IPS DF 19.7 (cell line): ENCODE data around the gene IGFBPL1.
"Not testable (repeated sequence)": the region's sequence is repeated elsewhere in the genome, so short reads cannot be mapped to it uniquely, and the experiment has no call there.

Experiments
- DNase-seq: peaks from one replicate; pipeline ENCODE4 v3.0.0-alpha.2; 2013; ENCODE audit warnings: low read depth, low spot score

IGFBPL1 gene

GRCh38 chr9:38380230-38380871 lies 43.9 kb downstream of the IGFBPL1 start:
- no peak for DNase-seq

- not testable (repeated sequence) for DNase-seq
Measured at GRCh38 chr9:38377336-38378083, 46.7 kb downstream of the IGFBPL1 start.

GRCh38 chr9:38376021-38376670 lies 48.1 kb downstream of the IGFBPL1 start:
- DNase-seq: no peak

GRCh38 chr9:38375572-38375963 lies 48.7 kb downstream of the IGFBPL1 start:
- no peak for DNase-seq

GRCh38 chr9:38374847-38375571 lies 49.2 kb downstream of the IGFBPL1 start:
- no peak for DNase-seq

- DNase-seq: no peak
Measured at GRCh38 chr9:38373679-38374078, 50.6 kb downstream of the IGFBPL1 start.

GRCh38 chr9:38372762-38373619 lies 51.3 kb downstream of the IGFBPL1 start:
- DNase-seq: no peak

- no peak for DNase-seq
Measured at GRCh38 chr9:38371495-38371894, 52.8 kb downstream of the IGFBPL1 start.

- DNase-seq: no peak
Measured at GRCh38 chr9:38370176-38370575, 54.1 kb downstream of the IGFBPL1 start.

GRCh38 chr9:38368731-38369130 lies 55.5 kb downstream of the IGFBPL1 start:
- DNase-seq: no peak

GRCh38 chr9:38367898-38368297 lies 56.4 kb downstream of the IGFBPL1 start:
- DNase-seq: no peak

GRCh38 chr9:38363589-38363925 lies 60.7 kb downstream of the IGFBPL1 start:
- no peak for DNase-seq

- DNase-seq: no peak
Measured at GRCh38 chr9:38362852-38363588, 61.2 kb downstream of the IGFBPL1 start.

GRCh38 chr9:38361473-38361850 lies 62.8 kb downstream of the IGFBPL1 start:
- DNase-seq: no peak

- DNase-seq: no peak
Measured at GRCh38 chr9:38360839-38361472, 63.3 kb downstream of the IGFBPL1 start.

GRCh38 chr9:38359689-38360385 lies 64.4 kb downstream of the IGFBPL1 start:
- DNase-seq: no peak

- DNase-seq: no peak
Measured at GRCh38 chr9:38359297-38359653, 65.0 kb downstream of the IGFBPL1 start.

- no peak for DNase-seq
Measured at GRCh38 chr9:38358390-38359296, 65.6 kb downstream of the IGFBPL1 start.
